Measurements from ENCODE around the gene ZNF331. TPM values are rescaled to one million over a fixed set of nuclear protein-coding genes. Genes with fewer than 3 reads are reported as not detected.

The ZNF331 gene
- total and polyA plus RNA-seq, 2 of the 8 experiments (the other 6 are each of a cell fraction or from before 2014, with no cell fraction given): 30.0 to 44.1 TPM

GRCh38 chr19:53537521-53538377 is at the start of gene ZNF331 (continued):
- TF ChIP-seq SIN3A (conservative IDR thresholded peaks at IDR 0.05 in 1 of 2, IDR thresholded peaks at IDR 0.05 in 1 of 2; ENCODE audit: low read depth in 1 of 2, low read length in 2 of 2) (peak in 1 of 2 experiments; percentile 84; a peak in 2 of 4 replicates), BRCA1 (IDR thresholded peaks at IDR 0.05; ENCODE audit: low read depth, low read length) (no peak), BACH1 (IDR thresholded peaks at IDR 0.05; ENCODE audit: low read length) (no peak), KDM5A (IDR thresholded peaks at IDR 0.05; ENCODE audit: low read length) (no peak), RAD21 (IDR thresholded peaks at IDR 0.05 in 1 of 2, conservative IDR thresholded peaks at IDR 0.05 in 1 of 2; ENCODE audit: low read depth in 2 of 2, low read length in 2 of 2) (no peak), TCF12 (IDR thresholded peaks at IDR 0.05; ENCODE audit: low read depth, low read length) (no peak), BCL11A (IDR thresholded peaks at IDR 0.05; ENCODE audit: low read depth in 2 of 2, low read length in 2 of 2) (no peak), CHD2 (IDR thresholded peaks at IDR 0.05; ENCODE audit: low read length) (no peak), PHF8 (conservative IDR thresholded peaks at IDR 0.05; ENCODE audit: low read depth, low read length) (peak; percentile 54), SP1 (IDR thresholded peaks at IDR 0.05; ENCODE audit: low read depth, low read length) (no peak), CTBP2 (IDR thresholded peaks at IDR 0.05; ENCODE audit: borderline replicate concordance, insufficient read depth, insufficient read length, low read length) (no peak), EGR1 (IDR thresholded peaks at IDR 0.05; ENCODE audit: borderline replicate concordance, low read depth, low read length) (peak; percentile 66; the same call in 1 of the 2 replicates), JUND (IDR thresholded peaks at IDR 0.05; ENCODE audit: low read length) (no peak), KDM4A (IDR thresholded peaks at IDR 0.05; ENCODE audit: low read depth, low read length, severe bottlenecking) (peak; percentile 68), HDAC2 (IDR thresholded peaks at IDR 0.05; ENCODE audit: borderline replicate concordance in 1 of 2, low read depth in 2 of 2, low read length in 2 of 2) (0 out of 4 replicates have a peak, but pooled peaks of 1 of the 2 experiments have one; percentile 19), TBP (IDR thresholded peaks at IDR 0.05; ENCODE audit: low read depth, low read length) (no peak), CHD1 (IDR thresholded peaks at IDR 0.05; ENCODE audit: low read depth, low read length) (no peak), MAFK (IDR thresholded peaks at IDR 0.05; ENCODE audit: low read depth, low read length) (no peak), SUZ12 (IDR thresholded peaks at IDR 0.05; ENCODE audit: low read length) (no peak; the same call in 1 of the 2 replicates)
- TF ChIP-seq, protein P1, sequence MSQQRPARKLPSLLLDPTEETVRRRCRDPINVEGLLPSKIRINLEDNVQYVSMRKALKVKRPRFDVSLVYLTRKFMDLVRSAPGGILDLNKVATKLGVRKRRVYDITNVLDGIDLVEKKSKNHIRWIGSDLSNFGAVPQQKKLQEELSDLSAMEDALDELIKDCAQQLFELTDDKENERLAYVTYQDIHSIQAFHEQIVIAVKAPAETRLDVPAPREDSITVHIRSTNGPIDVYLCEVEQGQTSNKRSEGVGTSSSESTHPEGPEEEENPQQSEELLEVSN (IDR thresholded peaks at IDR 0.05): peak; percentile 52; the same call in 1 of the 2 replicates
- TF ChIP-seq, protein P2, sequence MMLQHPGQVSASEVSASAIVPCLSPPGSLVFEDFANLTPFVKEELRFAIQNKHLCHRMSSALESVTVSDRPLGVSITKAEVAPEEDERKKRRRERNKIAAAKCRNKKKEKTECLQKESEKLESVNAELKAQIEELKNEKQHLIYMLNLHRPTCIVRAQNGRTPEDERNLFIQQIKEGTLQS (IDR thresholded peaks at IDR 0.05; ENCODE audit: insufficient read depth, low read depth, low read length): no peak

Data from H1 (cell line).